GM23248 (cell line): ENCODE results near the gene BET1. TPM values are rescaled to one million over a fixed set of nuclear protein-coding genes. Genes with fewer than 3 reads are reported as not detected.

Experiments used
- DNase-seq: peaks from one replicate; pipeline ENCODE4 v3.0.0-alpha.2; 2015
- H2AFZ ChIP-seq: fragments of 200-600 bp; sonication (generic); 2 replicates; pipeline ENCODE4 v1.6.1; 2016; ENCODE audit warnings: antibody characterized with exemption
- H3F3A ChIP-seq: fragments of 200-600 bp; sonication (generic); 2 replicates; pipeline ENCODE4 v1.6.1; 2016; ENCODE audit warnings: mild to moderate bottlenecking, antibody characterized with exemption, mixed run types; ENCODE audit not compliant: insufficient read depth
- H3K27ac ChIP-seq: fragments of 200-600 bp; sonication (generic); 2 replicates; pipeline ENCODE4 v1.5.1; 2016; ENCODE audit warnings: mild to moderate bottlenecking
- H3K27me3 ChIP-seq: fragments of 200-600 bp; sonication (generic); replicated peaks from 2 replicates; pipeline ENCODE4 v1.6.1; 2016; ENCODE audit warnings: mild to moderate bottlenecking; ENCODE audit not compliant: insufficient read depth
- H3K36me3 ChIP-seq: fragments of 200-600 bp; sonication (generic); 2 replicates; pipeline ENCODE4 v1.6.1; 2016; ENCODE audit warnings: low read depth, mild to moderate bottlenecking
- H3K4me1 ChIP-seq: fragments of 200-600 bp; sonication (generic); 2 replicates; pipeline ENCODE4 v1.6.1; 2016; ENCODE audit warnings: mild to moderate bottlenecking; ENCODE audit not compliant: insufficient read depth
- H3K4me2 ChIP-seq: fragments of 200-600 bp; sonication (generic); one replicate; pipeline ENCODE4 v1.6.1; 2016; ENCODE audit warnings: mild to moderate bottlenecking; ENCODE audit not compliant: unreplicated experiment
- H3K4me3 ChIP-seq: fragments of 200-600 bp; sonication (generic); 2 replicates; pipeline ENCODE4 v1.5.1; 2016; ENCODE audit warnings: mild to moderate bottlenecking
- H3K79me2 ChIP-seq: fragments of 200-600 bp; sonication (generic); 2 replicates; pipeline ENCODE4 v1.6.1; 2016; ENCODE audit warnings: mild to moderate bottlenecking; ENCODE audit not compliant: insufficient read depth
- H3K9ac ChIP-seq: fragments of 200-600 bp; sonication (generic); 2 replicates; pipeline ENCODE4 v1.6.1; 2016; ENCODE audit warnings: mild to moderate bottlenecking
- H3K9me2 ChIP-seq: fragments of 200-600 bp; sonication (generic); 2 replicates; pipeline ENCODE4 v1.6.1; 2016; ENCODE audit warnings: mixed run types, mild to moderate bottlenecking, moderate library complexity; ENCODE audit not compliant: insufficient read depth
- H3K9me3 ChIP-seq: fragments of 200-600 bp; sonication (generic); one replicate; pipeline ENCODE4 v1.6.1; 2017; ENCODE audit warnings: low read depth
- H4K20me1 ChIP-seq: fragments of 200-600 bp; sonication (generic); 2 replicates; pipeline ENCODE4 v1.6.0; 2016; ENCODE audit not compliant: insufficient read depth
- EZH2 ChIP-seq: fragments of 200-600 bp; sonication (generic); IDR thresholded peaks from 2 replicates; pipeline ENCODE4 v1.6.1; 2018; ENCODE audit warnings: antibody characterized with exemption, mild to moderate bottlenecking; ENCODE audit not compliant: insufficient read depth, poor library complexity, severe bottlenecking
- EZH2phosphoT487 ChIP-seq: fragments of 200-600 bp; sonication (generic); IDR thresholded peaks from 2 replicates; pipeline ENCODE4 v1.6.1; 2018; ENCODE audit warnings: antibody characterized with exemption, moderate library complexity, mild to moderate bottlenecking, low read depth; ENCODE audit not compliant: insufficient read depth
- WGBS, 2 experiments: methylation state at CpG; one replicate each; pipeline ENCODE4 v1.1.6; 2015 to 2017; ENCODE audit warnings: low lambda C conversion rate in 2 of 2, low coverage in 1 of 2; ENCODE audit errors: missing lambda C conversion rate in 2 of 2; 5-methylcytosine and 5-hydroxymethylcytosine counted together
- in situ Hi-C: fragments of 300-500 bp; cut with MboI; formaldehyde crosslinking; loops from 2 replicates; pipeline ENCODE4 v1.15.0; 2020
- polyA plus RNA-seq: library from polyadenylated mRNA; unstranded; fragments of >200 nt; fragmentation: Nextera tagmentation; extraction: Ambion mirVana; gene quantifications from 2 replicates; pipeline ENCODE4 v1.2.1, GENCODE V29; 2016
- total RNA-seq: library from RNA; depleted of rRNA; stranded (reverse); fragments of >200 nt; shearing (Covaris generic); gene quantifications from 2 replicates; pipeline ENCODE4 v1.2.3, GENCODE V29; 2014

The BET1 gene
- total and polyA plus RNA-seq, 2 experiments from 2014 or later: 55.9 to 73.7 TPM

DNA sequence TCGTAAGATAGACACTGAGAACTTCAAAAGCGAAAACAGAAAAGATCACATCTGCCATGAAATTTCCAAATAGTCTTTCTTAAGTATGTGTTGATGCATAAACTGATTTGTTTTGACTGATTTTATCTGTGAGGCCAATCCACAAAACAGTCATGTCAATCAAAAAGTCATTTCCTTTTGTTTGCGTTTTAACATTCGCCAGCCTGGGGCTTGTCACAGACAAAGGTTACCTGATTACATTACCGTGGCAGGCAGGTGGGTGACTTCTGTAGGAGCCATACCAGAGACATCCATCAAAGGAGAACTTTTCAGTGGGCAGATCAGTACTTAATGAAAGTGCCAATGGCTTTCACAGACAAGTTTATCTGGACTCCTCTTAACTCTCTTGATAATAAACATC is 45.5 kb upstream of the BET1 start:
- TF ChIP-seq EZH2phosphoT487: no peak
- TF ChIP-seq EZH2: no peak
- no peak for DNase-seq
- H3K4me2 ChIP-seq: no peak overlapping the region
- 90% methylated on average over 5 of the region's 5 CpGs for whole genome bisulfite sequencing, 2 experiments
- H3K79me2 ChIP-seq: no peaks in the 10 kb centered on the region
- H3K9ac ChIP-seq: no peak overlapping the region
- H3K27me3 ChIP-seq: no peaks in the 10 kb centered on the region
- no peak overlapping the region for H2AFZ ChIP-seq
- H3K9me2 ChIP-seq: no peaks in the 10 kb centered on the region
- H3K4me1 ChIP-seq: no peaks in the 10 kb centered on the region
- in situ Hi-C loops: no loop called here
- no peak overlapping the region for H3K4me3 ChIP-seq
- no peaks in the 10 kb centered on the region for H3K36me3 ChIP-seq
- no peaks in the 10 kb centered on the region for H3K9me3 ChIP-seq
- H4K20me1 ChIP-seq: no peaks in the 10 kb centered on the region
- no peaks in the 10 kb centered on the region for H3F3A ChIP-seq
- H3K27ac ChIP-seq: no peak overlapping the region

DNA sequence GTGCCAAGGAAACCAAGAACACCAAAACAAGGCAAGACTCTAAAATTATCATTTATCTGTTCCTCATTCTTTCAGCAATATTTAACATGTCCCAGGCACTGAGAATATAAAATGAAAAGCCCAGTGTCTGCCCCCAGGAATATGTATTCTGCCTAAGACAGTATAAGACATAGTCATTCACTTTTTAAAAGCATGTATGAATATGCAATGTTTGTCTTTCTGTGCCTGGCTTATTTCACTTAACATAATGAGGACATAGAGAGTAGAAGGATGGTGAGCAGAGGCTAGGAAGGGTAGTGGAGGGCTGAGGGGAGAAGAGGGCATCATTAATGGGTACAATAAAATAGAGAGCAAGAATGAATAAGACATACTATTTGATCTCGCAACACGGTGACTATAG is 44.6 kb upstream of the BET1 start:
- no peaks in the 10 kb centered on the region for H3K9me2 ChIP-seq

DNA sequence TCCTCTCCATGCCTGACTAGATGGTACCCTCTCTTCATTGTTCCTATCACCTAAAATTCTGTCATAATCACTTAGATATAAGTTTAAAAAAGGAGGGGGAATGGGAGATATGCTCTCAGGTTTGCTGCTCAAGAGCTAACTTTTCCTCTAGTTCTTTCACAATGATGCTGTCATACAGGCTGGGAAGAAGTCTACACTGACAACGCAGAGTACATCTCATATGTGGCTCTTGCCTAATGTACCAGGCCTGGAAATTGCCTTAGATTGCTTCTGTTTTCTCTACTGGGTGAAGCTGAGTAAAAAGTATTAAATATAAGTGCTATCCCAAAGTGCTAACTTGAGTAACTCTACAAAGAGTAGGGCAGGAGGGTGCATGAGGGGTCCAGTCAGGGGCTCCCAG is 43.8 kb upstream of the BET1 start:
- WGBS, 2 experiments: 97 to 100% methylated on average over 1 of the region's 1 CpG
- Histone ChIP-seq H3K9me2 (no peaks in the 10 kb centered on the region), H4K20me1 (no peaks in the 10 kb centered on the region), H3K36me3 (no peaks in the 10 kb centered on the region), H3K9ac (no peak overlapping the region), H3K79me2 (no peaks in the 10 kb centered on the region), H3K9me3 (no peaks in the 10 kb centered on the region), H3F3A (peaks cover 13% of the 10 kb centered on the region), H3K27me3 (no peaks in the 10 kb centered on the region), H3K4me3 (no peak overlapping the region), H3K4me2 (no peak overlapping the region), H3K4me1 (peaks cover 11% of the 10 kb centered on the region), H3K27ac (no peak overlapping the region), H2AFZ (no peak overlapping the region)
- DNase-seq: no peak
- no peak for TF ChIP-seq EZH2
- TF ChIP-seq EZH2phosphoT487: no peak
- in situ Hi-C loops: no loop called here

More for the DNA sequence above, 44.6 kb upstream of the BET1 start:
- in situ Hi-C loops: no loop called here
- H3F3A ChIP-seq: peaks cover 5% of the 10 kb centered on the region
- no peak overlapping the region for H3K4me3 ChIP-seq
- no peak overlapping the region for H3K4me2 ChIP-seq
- H3K4me1 ChIP-seq: peaks cover 4% of the 10 kb centered on the region
- no peaks in the 10 kb centered on the region for H3K27me3 ChIP-seq
- H2AFZ ChIP-seq: no peak overlapping the region
- H3K27ac ChIP-seq: no peak overlapping the region
- WGBS, 2 experiments: 95 to 96% methylated on average over 2 of the region's 2 CpGs
- no peak for DNase-seq
- no peaks in the 10 kb centered on the region for H3K79me2 ChIP-seq
- H3K9ac ChIP-seq: no peak overlapping the region
- no peaks in the 10 kb centered on the region for H4K20me1 ChIP-seq
- H3K36me3 ChIP-seq: no peaks in the 10 kb centered on the region
- H3K9me3 ChIP-seq: no peaks in the 10 kb centered on the region
- no peak for TF ChIP-seq EZH2phosphoT487

DNA sequence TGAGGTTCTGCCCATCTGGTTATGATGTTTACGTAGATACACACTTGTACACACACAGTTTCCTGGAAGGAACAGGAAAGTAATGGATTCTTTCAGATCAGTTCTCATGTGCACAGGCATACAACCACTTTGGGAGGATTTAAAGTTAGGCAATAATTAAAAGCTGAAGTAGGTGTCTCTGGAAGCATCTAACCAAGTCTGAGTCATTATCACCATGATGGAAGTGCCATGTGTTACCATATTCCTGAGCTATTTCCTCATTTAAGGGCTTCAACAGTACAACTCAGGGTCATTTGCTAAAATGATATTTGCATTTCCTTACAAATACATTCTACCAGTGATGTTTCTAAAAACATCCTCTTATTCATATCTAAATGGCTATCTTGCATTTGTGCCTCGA is 41.4 kb upstream of the BET1 start:
- Histone ChIP-seq H3K4me2 (no peak overlapping the region), H3K79me2 (no peaks in the 10 kb centered on the region), H3K4me1 (peaks cover 17% of the 10 kb centered on the region), H3K9me3 (no peaks in the 10 kb centered on the region), H3K27ac (no peak overlapping the region), H3K4me3 (no peak overlapping the region), H3K9me2 (no peaks in the 10 kb centered on the region), H2AFZ (no peak overlapping the region), H3K36me3 (no peaks in the 10 kb centered on the region), H3K9ac (no peak overlapping the region), H3K27me3 (no peaks in the 10 kb centered on the region), H3F3A (peaks cover 25% of the 10 kb centered on the region), H4K20me1 (no peaks in the 10 kb centered on the region)
- DNase-seq: no peak
- no peak for TF ChIP-seq EZH2phosphoT487
- in situ Hi-C loops: no loop called here
- 66 to 70% methylated on average over 2 of the region's 2 CpGs for WGBS, 2 experiments

DNA sequence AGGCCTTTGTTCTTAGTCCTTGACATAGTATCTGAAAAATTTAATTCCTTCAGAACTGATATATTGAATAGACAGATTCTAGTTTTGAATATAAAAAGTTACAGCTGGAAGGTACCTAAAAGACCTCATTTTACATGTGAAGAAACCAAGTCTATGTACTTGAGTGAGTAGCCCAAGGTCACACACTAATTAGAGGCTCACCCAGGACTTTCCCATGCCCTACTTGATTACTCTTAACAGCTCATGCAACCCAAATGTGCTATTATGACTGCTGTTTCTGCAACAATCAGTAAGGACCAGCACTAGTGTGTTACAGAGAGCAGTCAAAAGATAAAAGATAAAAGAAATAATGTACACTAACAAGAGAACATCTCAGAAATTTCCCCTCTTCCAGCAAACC is 40.7 kb upstream of the BET1 start:
- in situ Hi-C loops: no loop called here
- Histone ChIP-seq H3K9ac (no peak overlapping the region), H3K36me3 (no peaks in the 10 kb centered on the region), H4K20me1 (no peaks in the 10 kb centered on the region), H3K4me2 (no peak overlapping the region), H3K9me3 (no peaks in the 10 kb centered on the region), H3K4me1 (peaks cover 17% of the 10 kb centered on the region), H3K27ac (no peak overlapping the region), H3K27me3 (no peaks in the 10 kb centered on the region), H3K79me2 (no peaks in the 10 kb centered on the region), H3K4me3 (no peak overlapping the region), H2AFZ (no peak overlapping the region), H3F3A (peaks cover 25% of the 10 kb centered on the region), H3K9me2 (no peaks in the 10 kb centered on the region)
- TF ChIP-seq EZH2 (no peak), EZH2phosphoT487 (no peak)
- DNase-seq: no peak
